Medulla oblongata (tissue), 1 donor: ENCODE measurements around the gene HERC2.
"Not testable (repeated sequence)": the region's sequence is repeated elsewhere in the genome, so short reads cannot be mapped to it uniquely, and the experiment has no call there.

Experiments used
- DNase-seq: peaks from one replicate; pipeline ENCODE4 v3.0.0-alpha.2; 2015; ENCODE audit errors: extremely low spot score

HERC2 gene

DNA sequence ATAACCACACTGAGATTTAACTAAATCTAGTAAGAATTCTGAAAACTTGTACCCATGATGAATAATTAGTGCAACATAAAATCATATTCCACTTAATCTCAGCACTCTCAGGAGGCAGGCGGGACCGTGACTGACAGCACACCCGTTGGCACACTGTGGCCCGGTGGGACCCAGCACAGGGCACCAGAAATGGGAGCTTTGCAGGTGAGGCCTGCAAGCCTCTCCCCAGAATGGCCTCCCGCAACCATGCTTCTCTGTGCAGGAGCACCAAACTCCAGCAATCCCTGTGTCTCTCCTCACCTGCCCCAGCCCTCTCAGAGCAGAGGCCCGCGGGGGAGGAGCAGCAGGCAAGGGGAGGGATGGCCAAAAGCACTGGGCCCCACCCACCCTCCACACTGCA, 191.3 kb downstream of the HERC2 start:
- no peak for DNase-seq

GRCh38 chr15:28129231-28129848, 192.6 kb downstream of the HERC2 start:
- no peak for DNase-seq

DNA sequence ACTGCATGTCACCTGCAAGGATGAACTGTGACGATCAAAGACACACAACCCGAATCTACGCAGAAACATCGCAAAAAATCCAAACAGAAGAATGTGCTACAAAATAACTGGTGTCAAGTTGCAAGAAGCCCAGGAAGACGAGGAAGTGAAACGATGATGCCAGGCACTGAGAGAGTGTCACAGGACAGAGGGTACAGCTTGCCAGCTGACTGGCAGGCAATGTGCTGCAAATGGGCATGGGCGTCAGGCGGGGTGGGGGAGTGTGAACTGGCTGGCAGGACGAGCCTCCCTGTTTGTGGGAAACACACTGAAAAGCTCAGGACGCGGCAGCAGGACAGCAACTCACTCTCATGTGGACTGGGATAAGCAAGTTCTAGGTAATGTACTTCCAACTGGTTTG, 193.9 kb downstream of the HERC2 start:
- peak; percentile 95 for DNase-seq

GRCh38 chr15:28127036-28127435, 194.9 kb downstream of the HERC2 start:
- peak; percentile 3 for DNase-seq

DNA sequence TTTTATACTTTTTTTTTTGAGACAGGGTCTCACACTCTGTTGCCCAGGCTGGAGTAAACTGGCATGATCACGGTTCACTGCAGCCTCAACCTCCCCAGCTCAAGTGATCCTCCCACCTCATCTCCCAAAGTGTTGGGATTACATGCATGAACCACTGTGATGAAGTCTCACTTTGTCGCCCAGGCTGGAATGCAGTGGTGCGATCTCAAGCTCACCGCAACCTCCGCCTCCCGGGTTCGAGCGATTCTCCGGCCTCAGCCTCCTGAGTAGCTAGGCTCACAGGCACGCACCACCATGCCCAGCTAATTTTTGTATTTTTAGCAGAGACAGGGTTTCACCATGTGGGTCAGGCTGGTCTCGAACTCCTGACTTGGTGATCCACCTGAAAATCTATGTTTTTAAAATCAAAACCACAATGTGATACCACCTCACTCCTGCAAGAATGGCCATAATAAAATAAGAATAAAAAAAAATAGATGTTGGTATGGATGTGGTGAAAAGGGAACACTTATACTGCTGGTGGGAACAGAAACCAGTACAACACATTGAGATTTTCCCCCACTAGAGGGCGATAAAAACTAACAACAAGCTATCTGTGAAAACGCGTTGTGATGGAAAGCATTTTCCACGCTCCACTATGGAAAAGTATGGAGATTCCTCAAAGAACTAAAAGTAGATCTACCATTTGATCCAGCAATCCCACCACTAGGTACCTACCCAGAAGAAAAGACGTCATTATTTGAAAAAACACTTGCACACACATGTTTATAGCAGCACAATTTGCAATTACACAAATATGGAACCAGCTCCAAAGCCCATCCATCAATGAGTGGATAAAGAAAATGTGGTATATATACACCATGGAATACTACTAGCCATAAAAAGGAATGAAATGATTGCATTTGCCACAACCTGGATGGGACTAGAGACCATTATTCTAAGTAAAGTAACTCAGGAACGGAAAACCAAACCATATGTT, 196.0 kb downstream of the HERC2 start:
- DNase-seq, result peak; percentile 88

- no peak for DNase-seq
These were observed 197.1 kb downstream of the HERC2 start for GRCh38 chr15:28124841-28125240.

DNA sequence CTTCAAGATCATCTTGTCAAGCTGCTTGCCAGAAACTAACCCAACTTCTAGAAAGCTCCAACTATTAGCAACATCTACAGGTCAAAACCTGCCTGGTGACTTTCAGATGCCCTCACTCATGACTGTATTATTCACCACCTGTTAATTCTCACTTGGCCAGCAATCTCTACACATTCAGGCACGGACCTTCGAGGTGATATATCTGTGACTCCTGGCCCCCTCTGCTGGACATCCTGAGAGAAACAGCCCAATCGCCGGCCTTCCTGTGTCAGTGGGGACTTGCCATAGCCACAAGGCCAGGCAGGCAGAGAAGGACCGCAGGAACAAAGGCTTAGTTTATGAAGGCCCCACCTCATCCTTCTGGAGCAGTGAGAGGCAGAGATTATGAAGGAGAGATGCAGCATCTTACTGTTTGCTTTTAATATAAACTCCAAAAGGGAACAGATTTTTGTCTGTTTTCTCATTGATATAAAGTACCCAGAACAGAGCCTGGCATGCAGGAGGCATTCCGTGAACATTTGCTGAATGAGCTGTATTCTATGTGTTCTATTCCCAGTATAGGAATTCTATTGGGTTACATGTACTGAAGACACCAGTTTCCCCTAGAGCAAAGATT, 198.5 kb downstream of the HERC2 start:
- peak; percentile 81 for DNase-seq

DNA sequence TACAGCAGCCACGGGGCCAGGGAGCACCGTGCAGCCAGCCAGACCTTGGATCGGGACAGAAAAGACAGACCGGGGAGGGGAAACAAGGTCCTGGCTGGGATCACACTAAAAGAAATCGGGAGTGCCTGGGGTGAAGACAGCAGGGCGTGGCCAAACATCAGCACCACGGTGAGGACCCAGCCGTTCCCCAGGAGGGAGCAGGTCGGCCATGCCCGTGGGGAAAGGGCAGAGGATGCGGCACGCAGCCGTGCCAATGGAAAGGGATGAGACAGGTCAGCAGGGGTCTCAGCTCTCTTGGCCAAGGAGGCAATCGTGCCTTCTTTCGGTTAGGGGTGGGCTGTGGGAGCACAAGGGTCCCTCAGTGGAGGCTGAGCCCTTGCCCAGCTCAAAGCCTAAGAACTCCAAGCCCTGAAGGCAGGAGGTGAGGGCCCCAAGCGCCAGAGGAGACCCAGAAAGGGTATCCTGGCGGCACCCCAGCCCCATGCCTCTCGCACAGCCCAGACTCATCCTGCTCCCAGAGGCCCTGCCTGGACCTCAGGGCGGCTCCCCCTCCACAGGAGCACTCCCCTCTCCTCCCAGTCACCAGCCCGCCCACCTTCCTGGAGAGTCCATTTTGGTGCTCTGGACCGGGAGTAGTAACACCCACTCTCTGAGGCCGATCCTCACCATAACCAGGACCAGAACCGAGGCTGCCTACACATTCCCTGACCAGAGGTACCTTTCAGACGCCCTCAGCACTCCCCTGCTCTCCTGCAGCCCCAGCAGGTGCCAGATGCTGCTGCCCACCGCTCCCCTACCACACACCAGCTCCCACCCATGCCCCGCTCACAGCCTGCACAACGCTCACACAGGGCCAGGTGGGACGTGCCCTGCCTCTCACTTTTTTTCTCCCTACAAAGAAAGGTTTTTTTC, 199.7 kb downstream of the HERC2 start:
- DNase-seq, result no peak

DNA sequence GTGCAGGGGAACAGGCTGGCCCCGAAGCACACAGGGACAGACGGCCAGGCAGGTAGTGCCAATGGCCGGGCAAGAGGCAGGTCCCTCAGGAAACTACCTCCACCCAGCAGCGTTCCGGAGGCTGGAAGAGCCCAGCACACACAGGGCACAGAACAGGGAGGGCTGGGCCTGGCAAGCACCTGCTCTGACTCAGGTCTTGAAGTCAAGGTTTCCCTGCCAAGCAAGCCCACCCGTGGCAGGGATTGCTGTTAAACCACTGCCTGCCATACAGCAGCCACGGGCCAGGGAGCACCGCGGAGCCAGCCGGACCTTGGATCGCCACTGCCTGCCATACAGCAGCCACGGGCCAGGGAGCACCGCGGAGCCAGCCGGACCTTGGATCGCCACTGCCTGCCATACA, 200.4 kb downstream of the HERC2 start:
- not testable (repeated sequence) for DNase-seq

- DNase-seq, result no peak
These were observed 201.7 kb downstream of the HERC2 start for GRCh38 chr15:28120359-28120640.

GRCh38 chr15:28118531-28118930, 203.4 kb downstream of the HERC2 start:
- no peak for DNase-seq

GRCh38 chr15:28118083-28118482, 203.9 kb downstream of the HERC2 start:
- no peak for DNase-seq

DNA sequence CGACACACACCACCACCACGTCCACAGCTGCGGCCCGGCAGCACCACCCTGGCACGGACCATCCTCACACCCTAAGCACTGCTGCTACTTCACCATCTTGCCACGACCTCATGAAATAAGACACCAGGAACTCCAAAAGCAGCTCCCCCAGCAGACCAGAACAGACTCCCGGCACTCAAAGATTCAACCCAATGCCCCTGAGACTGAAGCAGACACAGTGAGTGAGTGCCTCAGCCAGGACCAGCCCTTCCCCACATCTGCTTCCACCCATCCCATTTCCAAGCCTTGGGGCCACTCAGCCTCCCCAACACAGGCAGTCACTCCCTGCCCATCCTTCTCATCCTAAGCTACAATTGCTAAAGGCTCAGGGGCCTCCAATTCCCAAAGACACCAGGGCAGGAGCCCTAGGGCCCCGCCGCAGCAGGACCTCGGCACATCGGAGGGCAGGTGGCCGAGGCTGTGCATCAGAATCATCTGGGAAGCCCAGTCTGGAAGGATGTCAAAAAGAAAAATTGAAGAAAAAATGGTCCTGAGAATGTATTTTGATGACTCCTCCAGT, 204.5 kb downstream of the HERC2 start:
- no peak for DNase-seq

DNA sequence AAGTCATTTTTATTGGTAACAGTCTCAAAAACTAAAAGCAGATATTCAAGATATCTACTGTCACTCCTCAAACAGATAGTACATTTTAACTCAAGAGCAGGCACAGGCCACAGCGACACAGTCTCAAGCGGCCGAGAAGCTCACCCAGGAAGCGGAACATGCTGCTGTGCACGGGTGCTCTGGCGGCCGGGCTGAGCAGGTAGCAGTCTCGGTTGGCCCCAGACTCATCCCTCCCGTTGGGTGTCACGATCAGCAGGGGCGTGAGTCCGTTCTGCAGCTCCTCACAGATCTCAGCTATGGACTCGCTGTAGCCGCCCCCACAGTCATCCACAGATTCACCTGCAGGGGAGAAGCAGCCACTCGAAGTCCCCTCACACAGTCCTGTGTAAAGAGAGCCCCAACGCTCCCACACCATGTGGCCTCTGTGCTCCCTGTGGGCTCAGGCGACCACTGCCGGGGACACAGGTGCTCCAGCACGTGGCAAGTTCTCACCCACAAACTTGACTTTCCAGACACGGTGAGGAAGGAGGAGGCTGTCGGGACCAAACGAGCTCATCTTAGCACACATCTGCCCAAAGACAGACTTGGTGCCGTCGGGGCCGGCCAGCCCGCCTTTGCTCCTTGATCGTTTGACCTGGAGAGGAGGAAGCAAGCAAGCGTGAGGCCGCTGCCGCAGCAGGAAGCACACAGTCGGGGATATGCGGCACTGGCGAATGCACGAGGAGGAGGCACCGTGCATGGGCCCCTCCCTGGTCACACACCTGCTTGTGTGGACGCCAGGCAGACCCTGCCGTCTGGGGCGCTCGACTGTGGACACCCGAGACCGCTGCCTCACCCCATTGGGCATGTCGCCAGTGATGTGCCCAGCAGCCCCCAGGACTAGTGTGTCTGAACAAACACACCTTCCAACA, 205.2 kb downstream of the HERC2 start:
- no peak for DNase-seq

DNA sequence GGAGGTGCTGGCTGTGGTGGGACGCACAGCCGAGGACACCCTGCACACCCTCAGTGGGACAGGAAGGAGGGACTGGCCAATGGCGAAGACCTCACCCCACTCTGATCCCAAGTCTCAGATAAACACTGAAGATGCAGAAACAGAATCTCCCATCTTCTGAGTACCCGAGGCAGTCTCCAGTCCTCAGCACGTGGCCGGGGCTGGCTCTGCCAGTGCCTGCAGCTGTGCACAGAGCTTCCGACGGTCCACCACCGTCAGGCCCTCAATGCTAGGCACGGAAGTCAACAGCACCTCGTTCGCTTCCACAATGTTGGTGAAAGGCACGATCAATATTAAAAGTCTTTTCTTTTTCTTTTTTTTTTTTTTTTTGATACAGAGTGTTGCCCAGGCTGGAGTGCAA, 206.1 kb downstream of the HERC2 start:
- no peak for DNase-seq

DNA sequence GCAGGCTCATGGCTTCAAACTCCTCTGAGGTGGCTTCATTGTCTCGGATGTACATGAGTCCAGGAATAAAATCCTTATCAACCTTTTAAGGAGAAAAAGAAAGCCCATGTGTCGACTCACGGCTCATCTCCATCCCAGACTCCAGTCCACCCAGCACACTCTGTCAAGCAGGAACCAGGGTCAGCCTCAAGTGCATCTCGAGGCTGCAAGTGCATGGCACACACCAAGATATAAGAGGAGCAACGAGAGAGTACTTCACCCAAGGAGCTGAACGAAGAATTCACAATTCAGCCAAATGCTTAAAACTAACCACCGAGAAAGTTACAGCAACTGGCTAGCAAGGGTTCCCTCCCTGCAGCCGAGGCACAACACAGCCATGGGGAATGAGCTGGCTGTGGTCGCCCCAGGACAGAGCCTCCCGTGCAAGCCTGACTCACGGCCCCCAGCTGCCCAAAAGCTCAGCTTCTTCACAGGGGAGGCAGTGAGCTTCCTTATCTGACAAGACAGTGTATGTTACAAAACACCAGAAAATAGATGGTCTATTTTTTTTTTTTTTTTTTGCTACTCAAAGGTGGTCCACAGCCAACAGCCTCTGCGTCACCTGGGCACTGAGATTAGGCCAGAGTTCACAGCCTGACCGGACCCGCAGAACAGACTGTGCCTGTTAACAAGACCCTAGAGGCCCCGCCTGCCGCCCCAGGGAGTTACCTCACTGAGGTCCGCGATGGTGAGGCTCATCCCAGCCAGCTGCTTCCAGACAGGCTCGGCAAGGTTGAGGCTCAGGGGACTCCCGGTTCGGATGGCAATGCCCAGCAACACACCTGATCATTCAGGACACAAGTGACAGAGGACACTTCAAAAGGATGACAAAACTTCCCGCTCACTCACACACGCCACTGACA, 207.0 kb downstream of the HERC2 start:
- DNase-seq, result no peak

DNA sequence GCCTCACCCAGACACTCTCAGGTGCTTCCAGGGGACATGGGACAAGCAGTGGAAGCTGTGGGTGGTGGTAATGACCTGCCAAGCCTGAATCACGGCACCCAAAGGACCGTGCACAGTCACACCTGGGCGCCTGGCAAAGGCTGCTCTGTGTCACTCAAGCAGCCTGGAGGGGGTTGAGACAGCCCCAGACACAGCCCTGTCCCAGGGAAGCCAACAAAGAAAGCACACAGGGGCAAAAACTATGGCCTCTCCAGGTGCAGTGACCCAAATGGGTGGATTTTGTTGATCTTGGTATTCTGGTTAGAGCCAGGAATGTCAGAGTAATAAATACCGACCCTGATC, 207.9 kb downstream of the HERC2 start:
- no peak for DNase-seq

GRCh38 chr15:28113394-28114113, 208.4 kb downstream of the HERC2 start:
- DNase-seq, result no peak

DNA sequence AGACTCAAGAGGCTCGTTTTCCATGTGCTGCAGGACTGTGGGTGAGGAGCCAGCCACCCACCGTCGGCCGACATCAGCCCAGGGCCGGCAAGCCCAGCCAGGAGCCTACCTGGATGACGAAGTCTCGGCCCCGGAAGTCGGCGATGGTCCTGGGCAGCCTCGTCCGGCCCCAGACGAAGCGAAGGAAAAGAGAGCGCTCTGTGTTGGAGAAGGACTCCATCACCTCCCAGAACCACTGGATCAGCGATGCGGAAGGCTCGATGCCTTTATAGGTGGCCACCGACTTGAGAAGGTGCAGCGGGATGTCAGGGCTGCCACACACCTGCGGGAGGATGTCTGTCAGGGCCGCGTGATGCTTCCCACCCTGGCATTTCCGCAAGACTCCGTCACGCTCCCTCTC, 209.0 kb downstream of the HERC2 start:
- no peak for DNase-seq
